IPS-NIHi7 (cell line): ENCODE results near the gene PAPPA2.
"Not testable (repeated sequence)": the region's sequence is repeated elsewhere in the genome, so short reads cannot be mapped to it uniquely, and the experiment has no call there.

Experiments
- DNase-seq: peaks from one replicate; pipeline ENCODE4 v3.0.0; 2012; ENCODE audit warnings: mixed read lengths; ENCODE audit errors: extremely low spot score

PAPPA2 gene

DNA sequence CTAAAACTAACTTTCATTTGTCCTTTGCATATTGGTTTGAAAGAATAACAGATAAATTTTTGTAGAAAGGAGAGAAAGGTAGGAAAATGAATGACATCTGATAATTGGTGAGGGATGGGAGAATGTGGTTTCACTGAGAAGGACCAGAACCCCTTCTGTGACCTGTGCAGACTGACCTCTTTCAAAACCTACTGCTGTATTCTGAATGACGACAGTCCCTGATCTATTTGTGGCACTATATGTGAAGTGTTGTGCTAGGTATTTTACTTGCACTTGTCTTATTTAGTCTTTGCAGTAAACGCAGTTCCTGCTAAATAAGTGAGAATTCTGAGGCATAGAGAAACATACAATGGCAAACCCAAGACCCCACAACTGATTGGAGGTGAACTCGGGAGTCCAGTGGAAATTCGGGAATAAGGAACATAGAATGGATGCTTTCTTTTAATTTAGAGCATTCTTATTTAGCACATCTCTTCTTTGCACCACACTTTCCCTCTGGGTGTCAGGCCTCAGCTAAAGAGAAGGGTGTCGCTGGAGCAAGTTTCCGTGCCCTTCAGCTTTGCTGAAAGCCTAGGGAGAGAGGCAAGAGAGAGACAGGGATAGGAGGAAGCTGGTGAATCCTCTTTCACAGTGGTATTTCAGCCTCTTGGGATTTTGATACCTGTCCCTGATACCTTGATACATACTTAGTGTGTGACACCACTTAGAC is 230.2 kb downstream of the PAPPA2 start:
- DNase-seq: no peak

DNA sequence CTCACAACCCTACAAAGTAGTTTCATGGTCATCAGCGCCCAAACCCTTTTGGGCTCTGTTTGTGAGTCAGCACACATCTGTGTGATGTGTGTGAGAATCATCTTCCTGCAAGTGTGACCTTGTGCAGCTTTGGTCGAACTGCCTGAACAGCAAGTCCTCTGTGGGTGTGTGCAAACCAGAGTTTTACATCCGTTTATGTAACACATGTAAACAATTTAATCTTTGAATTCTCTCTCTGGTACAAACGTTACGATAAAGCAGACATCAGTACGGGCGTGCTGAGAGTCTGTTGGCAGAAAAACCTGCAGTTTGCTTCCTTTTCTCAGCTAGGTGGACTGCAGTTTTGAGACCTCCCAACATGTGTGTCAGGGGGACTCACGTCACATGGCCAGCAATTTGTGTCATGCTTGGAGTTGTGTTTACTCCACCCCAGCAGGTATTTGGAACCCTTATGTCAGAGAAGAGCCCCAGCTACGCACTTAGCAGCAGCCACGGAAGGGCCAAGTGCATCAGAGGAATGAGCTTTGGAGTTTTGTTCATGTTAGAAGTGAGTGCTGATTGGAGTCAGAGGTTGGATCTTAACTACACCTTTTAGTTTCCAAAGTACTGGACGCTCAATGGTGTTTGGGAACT is 230.8 kb downstream of the PAPPA2 start:
- no peak for DNase-seq

DNA sequence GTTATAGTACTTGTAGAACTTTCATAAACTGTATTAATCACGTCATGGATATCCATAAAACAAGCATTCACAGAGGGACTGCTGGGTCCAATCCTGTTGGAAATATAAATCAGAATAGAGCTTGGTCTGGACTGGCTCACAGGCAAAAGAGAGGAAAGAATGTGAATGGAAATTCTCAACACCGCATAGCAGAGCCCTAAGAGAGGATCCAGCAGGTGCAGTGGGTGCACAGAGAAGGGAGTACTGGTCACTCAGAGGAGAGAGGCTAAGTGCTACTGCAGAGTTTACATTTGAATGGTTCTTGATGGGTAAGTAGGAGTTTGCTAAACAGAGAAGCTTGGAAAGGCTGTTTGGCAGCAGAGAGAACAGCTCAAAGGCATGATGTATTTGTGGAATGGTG is 231.7 kb downstream of the PAPPA2 start:
- no peak for DNase-seq

- peak; percentile 57 for DNase-seq
These were observed 233.1 kb downstream of the PAPPA2 start for GRCh38 chr1:176696109-176696508.

GRCh38 chr1:176696689-176697088 is 233.7 kb downstream of the PAPPA2 start:
- no peak for DNase-seq

DNA sequence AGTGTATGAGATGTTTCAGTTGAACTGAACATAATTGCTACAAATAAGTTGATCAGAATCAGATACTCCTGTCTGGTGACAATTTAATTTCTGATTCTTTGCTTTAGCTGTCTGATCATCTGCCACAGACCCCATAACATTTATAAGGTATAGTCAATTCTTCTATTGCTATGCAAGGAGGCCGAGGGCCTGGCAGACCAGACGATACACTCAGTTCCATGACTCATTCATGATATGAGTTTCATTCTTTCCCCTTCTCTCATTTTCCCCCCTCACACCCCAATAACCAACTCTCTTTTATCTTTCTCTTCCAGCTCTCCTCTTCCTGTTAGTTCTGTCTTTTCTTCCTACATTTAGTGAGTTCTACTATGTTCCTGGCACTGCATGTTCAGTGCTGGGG is 236.8 kb downstream of the PAPPA2 start:
- DNase-seq: no peak

- DNase-seq: no peak
These were observed 238.3 kb downstream of the PAPPA2 start for GRCh38 chr1:176701151-176701866.

GRCh38 chr1:176702901-176703300 is 239.9 kb downstream of the PAPPA2 start:
- DNase-seq: no peak

- DNase-seq: no peak
These were observed 242.6 kb downstream of the PAPPA2 start for GRCh38 chr1:176705585-176705984.

DNA sequence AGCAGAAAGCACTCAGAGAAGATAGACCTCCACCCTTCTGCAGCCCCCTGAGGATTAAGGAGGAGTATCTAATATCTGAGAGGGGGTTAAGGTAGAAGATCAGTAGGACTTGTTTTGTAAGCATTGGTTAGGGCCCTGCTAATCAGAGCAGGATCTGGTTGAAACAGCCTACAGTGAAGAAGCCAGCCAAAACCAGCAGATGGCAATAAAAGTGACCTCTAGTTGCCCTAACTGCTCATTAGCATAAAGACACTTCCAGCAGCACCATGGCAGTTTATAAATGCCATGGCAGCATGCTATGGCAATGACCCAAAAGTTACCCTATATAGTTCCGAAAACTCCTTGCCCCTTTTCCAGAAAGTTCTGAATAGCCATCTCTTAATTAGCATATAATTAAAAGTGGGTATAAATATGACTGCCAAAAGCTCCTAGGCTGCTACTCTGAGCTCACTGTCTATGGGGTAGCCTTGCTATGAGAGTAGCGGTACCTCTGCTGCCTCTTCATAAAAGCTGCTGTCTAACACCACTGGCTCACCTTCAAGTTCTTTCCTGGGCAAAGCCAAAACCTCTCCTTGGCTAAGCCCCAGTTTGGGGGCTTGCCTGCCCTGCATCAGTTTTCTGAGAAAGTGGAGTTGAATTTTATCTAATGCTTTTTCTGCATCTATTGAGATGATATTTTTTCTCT is 254.2 kb downstream of the PAPPA2 start:
- DNase-seq: no peak

GRCh38 chr1:176719447-176719846 is 256.5 kb downstream of the PAPPA2 start:
- no peak for DNase-seq

- DNase-seq: no peak
These were observed 257.9 kb downstream of the PAPPA2 start for GRCh38 chr1:176720838-176721237.

DNA sequence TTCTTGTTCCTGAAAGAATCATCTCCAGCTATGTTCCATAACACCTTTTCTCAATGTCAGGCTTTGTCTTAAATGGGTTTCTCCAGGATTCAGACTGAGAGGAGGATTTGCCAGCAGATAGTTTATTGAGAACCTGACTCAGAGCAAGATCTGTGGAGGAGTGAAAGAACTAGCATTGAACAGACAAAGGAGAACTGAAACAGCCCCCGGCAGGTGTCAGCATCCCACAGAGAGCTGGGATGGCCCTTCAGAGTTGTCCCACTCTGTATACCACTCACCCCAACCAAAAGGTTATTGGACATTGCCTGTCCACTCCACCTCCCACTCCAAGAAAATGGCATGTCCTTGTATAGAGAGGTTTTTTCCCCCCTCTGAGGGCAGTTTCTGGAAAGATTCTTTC is 270.7 kb downstream of the PAPPA2 start:
- no peak for DNase-seq

DNA sequence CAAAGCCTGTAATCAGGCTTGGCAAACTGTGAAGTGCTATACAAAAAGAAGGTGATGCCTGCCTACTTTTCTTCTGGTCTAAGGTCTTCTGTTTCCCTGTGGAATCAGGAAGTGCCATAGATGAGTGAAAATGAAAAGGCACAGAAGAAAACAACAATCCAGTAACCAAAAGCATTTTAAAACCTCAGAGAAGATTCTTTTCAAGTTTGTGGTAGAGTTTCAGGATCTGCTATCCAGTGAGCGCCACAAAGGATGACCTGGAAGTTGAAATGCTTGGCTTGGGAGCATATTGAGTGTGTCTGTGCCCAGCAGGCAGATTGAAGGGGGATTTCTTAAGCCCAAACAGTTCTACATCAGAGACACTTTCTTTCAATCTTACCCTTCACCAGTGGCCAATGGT is 272.2 kb downstream of the PAPPA2 start:
- no peak for DNase-seq

DNA sequence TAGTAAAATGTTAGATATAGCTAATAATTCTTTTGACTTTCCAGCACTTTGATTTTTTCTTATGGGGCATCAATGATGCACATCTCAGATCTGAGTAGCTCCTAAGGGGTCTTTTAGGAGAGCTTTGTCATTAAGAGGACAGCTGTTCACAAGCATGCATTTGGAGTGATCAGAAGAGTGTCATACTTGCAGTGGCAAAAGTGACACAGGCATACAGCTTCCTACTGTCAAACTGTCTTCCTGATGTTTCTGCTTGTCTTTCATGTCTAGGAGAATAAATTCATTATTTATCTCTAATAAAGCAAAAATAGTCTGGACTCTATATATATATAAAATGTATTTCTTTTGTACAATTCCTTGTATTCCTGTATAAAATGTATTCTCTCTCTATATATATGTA is 273.0 kb downstream of the PAPPA2 start:
- no peak for DNase-seq

- DNase-seq: no peak
These were observed 278.2 kb downstream of the PAPPA2 start for GRCh38 chr1:176741181-176741580.

DNA sequence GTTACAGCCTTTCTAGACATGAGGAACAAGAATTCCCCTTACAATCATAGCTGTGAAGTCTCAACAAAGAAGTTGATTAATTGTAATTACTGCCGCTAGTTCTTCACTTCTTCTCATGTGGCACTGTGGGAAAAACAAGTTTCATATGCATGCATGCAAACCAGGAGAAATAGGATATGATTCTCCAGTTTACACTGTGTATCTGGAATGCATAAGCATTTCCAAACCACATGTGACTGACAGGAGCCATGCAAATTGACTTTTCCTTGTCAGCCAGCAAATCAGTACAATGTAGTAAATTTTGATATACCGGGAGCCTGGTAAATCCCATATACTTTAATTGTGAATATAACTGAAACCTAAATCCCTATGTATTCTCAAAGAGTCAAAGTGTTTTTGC is 279.3 kb downstream of the PAPPA2 start:
- DNase-seq: no peak

GRCh38 chr1:176744142-176744541 is 281.2 kb downstream of the PAPPA2 start:
- no peak for DNase-seq

GRCh38 chr1:176745945-176746344 is 283.0 kb downstream of the PAPPA2 start:
- peak; percentile 34 for DNase-seq

GRCh38 chr1:176752505-176752904 is 289.5 kb downstream of the PAPPA2 start:
- DNase-seq: no peak

DNA sequence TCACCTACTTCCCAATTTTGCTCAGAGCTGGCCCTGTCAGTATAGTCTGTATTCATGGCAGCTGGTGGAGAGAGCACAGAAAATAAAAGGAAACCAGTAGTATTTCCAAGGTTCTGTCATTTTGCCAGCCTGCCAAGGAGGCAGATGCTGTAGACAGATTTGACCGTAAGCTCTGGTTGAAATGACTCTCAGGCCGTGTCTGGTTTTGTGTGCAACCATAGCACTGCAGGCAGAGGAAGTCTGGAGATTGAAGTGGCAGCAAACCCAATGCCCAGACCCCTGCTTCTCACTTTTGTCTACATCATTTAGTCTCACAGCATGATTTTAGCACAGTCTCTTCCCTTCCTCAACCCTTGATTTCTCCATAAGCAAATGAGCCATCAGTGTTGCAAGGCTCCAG is 291.7 kb downstream of the PAPPA2 start:
- DNase-seq: no peak

GRCh38 chr1:176756817-176757216 is 293.8 kb downstream of the PAPPA2 start:
- DNase-seq: not testable (repeated sequence)
